ENCODE data around the gene RPL10A.
"Not testable (repeated sequence)": the region's sequence is repeated elsewhere in the genome, so short reads cannot be mapped to it uniquely, and the experiment has no call there.

The RPL10A gene

DNA sequence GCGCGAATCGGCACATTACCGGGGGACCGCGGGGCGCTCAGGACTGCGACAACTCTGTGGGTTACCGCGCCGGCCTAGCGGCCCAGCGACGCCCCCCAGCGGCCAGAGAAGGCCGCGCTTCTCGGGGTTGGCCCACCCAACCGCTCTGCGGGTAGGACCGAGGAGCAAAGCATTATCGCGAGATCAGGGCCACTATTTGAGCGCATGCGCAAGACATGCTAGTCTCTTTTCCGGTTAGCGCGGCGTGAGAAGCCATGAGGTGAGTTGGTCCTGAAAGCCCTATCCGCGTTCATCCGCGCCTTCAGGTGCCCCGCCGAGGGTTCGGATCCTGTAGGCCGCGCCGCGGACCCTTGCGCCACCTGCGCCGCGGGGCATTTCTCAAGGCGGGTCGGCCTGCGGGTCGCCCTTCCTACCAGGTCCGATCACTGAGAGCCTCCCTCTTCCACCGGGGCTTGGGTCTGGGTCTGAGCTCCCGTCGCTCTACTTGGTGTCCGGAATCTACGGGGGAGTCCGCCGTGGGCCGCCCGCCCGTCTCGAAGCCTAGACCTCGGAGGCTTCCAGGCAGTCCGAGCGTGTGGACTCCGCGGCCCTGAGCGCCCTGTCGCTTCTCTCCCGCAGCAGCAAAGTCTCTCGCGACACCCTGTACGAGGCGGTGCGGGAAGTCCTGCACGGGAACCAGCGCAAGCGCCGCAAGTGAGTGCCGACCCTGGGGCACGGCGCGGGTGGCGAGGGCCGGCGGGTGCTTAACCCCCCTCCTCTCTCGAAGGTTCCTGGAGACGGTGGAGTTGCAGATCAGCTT, at the start of gene RPL10A:
RPL10A (plus strand) TSS at position 221 of the 799 bp plus-strand sequence; CDS start at position 255, 34 bp downstream.
- peak; percentile 92 to 97 for DNase-seq

DNA sequence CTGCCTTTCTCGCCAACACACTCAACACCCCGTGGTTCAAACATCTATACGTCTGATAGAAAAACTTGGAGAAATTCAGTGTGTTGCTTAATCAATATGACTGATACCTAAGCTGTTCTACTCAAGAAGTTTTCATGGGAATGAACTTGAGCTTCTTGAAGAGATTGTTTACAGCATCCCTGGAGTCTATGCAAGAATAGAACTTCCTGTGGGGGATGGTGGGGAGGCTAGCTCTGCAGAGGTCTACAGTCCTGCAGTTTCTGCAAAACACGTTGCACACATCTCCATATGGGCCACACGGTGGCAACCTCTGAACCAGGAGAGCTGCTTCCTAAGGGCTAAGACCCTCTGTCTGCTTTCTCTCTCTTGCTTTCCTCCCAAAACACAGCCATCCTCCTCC, 48.8 kb upstream of the RPL10A start:
- DNase-seq: no peak

DNA sequence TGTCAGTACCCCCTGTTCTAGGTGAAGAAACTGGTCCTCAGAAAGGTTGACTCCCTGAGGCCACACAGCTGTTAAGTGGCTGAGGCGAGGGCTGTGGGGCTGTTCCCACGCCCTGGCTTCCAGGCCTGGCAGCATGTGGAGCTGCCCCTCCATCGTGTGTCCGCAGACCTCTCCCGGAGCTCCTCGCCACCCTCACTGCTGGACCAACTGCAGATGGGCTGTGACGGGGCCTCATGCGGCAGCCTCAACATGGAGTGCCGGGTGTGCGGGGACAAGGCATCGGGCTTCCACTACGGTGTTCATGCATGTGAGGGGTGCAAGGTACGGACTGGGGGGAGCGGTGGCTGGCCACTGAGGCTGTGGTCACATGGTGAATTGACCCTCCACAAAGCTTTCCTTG, 48.2 kb upstream of the RPL10A start:
- no peak for DNase-seq

DNA sequence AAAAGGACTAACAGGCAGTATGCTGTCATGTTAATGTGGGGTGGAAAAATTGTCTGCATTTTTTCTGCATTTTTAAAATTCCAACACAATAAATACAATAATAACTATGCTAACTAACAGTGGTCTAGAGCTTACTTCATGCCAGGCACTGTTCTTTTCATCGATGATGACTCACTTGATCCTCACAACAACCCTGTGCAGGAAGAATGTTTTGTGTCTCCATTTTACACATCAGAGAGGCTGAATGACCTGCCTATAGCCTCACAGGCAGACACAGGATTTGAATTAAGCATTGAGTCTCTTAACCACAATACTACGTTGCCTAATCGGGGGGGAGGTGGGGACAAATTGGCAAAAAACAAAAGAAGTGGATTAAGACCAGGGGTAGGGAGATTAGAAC, 42.9 kb upstream of the RPL10A start:
- DNase-seq: no peak

DNA sequence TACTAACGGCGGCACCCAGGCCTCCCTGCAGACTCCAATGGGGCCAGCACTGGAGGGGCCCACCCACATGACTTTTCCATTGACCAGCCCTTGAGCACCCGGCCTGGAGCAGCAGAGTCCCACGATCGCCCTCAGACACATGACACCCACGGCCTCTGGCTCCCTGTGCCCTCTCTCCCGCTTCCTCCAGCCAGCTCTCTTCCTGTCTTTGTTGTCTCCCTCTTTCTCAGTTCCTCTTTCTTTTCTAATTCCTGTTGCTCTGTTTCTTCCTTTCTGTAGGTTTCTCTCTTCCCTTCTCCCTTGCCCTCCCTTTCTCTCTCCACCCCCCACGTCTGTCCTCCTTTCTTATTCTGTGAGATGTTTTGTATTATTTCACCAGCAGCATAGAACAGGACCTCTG, 42.1 kb upstream of the RPL10A start:
- no peak for DNase-seq

DNA sequence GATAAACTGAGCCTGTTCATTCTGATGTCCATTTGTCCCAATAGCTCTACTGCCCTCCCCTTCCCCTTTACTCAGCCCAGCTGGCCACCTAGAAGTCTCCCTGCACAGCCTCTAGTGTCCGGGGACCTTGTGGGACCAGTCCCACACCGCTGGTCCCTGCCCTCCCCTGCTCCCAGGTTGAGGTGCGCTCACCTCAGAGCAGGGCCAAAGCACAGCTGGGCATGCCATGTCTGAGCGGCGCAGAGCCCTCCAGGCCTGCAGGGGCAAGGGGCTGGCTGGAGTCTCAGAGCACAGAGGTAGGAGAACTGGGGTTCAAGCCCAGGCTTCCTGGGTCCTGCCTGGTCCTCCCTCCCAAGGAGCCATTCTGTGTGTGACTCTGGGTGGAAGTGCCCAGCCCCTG, 40.8 kb upstream of the RPL10A start:
- DNase-seq: no peak

DNA sequence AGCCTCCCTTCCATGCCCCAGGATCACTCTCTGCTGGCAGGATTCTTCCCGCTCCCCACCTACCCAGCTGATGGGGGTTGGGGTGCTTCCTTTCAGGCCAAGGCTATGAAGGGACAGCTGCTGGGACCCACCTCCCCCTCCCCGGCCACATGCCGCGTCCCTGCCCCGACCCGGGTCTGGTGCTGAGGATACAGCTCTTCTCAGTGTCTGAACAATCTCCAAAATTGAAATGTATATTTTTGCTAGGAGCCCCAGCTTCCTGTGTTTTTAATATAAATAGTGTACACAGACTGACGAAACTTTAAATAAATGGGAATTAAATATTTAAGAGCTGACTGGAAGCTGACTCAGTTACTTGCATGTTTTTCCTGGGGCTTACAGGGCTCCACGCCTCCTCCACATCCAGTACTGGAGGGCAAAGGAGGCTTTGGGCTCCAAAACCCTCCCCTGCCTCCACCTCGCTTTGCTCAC, 40.3 kb upstream of the RPL10A start:
- DNase-seq: no peak

DNA sequence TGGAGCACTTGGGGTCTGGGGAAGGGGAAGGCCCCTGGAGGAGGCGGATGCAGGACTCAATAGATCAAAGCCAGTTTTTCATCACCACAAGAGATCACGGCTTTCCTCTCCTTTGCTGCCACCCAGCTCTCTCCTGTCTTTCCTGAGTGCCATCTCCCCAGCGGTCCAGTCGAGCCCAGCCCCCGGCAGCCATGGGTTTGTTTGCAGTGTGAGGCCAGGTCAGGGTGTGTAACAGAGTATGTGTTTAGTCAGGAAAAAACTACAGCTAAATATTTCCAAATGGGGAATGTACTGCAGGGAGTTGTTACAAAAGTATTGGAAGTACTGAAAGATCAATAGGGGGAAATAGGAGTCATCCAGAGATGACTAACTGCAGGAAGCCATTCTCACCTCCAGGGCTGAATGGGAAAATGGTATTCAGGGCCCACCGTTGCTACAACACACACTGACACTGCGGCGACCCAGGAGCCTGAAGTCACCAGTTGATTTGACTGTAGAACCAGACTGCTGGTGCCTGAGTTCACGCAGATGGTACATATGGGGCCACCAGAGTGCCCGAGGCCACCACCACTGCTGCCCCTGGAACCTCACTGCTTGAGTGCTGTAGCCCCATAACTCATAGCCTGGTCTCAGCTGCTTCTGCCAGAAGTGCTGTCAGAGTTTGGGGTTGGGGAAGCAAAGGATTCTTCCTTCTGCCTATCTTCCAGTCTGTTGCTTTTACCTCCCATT, 39.6 kb upstream of the RPL10A start:
- DNase-seq: no peak

DNA sequence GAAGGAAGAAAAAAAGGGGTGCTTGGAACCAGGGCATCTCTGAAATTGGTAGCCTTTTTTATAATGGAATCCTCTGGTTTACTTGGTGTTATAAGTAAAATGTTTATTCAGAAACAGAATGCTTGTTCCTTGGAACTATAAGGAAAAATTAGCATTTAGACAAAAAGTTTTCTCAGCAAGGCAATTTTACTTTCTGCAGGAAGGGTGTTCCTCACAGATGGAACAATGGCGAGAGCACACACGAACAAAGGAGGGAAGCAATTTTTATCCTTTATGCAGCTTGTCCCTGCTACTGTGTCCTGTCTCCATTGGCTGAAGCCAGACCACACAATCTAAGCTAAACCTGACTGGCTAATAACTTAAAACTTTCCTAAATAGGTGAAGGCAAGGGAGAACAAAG, 38.7 kb upstream of the RPL10A start:
- DNase-seq: no peak

DNA sequence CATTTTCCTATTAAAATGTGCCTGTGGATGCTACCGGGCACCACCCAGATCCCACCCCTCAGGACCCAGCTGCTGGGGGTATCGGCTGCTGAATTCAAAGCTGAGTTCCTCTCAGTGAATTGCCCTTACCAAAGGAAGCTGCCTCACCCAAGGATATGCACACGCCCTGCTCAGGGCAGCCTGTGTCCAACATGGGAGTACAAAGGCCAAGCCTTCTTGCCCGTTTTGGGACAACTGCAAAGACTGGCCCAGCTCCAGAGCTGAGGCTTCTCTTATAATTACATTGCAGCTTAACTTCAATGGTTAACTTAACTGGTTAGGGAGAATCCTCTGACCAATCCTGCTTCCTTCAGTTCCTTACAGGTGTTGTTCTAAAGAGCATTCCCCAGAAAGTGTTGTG, 35.9 kb upstream of the RPL10A start:
- no peak for DNase-seq

DNA sequence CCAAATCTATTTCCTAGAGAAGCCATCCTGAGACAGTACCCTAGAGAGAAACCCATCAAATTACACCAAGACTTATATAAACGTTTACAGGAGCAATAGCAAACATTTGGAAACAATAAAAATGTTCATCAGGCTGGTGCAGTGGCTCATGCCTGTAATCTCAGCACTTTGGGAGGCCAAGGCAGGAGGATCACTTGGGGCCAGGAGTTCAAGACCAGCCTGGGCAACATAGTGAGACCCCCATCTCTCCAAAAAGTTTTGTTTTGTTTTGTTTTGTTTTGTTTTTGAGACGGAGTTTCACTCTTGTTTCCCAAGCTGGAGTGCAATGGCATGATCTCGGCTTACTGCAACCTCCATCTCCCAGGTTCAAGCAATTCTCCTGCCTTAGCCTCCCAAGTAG, 35.5 kb upstream of the RPL10A start:
- DNase-seq: not testable (repeated sequence)

DNA sequence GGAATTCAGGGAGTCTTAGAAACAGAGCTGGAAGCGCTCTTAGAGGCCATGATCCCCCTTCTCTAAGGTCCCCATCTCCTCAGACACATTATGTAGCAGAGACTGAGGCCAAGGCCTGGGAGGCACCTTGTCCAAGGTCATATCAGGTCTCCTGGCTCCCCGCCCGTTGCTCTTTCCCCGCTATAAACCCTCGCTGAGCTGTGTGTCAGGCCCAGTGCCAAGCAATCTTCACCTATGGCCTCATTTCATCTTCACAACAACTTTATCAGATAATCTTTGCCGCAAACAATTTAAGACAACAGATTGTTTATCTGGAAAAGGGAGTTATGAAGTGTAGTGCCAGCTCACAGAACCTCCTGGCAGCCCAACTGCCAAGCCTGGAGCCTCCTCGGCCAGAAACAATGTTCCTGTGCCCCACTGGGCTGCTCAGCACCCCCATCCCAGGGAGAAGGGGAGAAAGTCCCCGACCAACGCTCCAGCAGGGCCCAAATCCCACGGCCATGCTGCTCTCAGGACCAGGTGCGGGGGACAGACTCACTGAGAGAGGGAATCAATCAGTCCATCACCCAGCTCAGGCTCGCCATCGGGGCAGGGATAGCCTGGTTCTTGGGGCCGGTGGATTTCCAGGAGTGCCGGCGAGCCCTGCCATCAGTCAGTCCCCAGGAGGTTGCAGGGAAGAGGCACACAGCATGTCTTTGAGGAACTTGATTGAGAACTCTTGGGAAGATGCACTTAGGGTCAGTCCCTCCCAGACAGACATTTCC, 32.9 kb upstream of the RPL10A start:
- DNase-seq: no peak

DNA sequence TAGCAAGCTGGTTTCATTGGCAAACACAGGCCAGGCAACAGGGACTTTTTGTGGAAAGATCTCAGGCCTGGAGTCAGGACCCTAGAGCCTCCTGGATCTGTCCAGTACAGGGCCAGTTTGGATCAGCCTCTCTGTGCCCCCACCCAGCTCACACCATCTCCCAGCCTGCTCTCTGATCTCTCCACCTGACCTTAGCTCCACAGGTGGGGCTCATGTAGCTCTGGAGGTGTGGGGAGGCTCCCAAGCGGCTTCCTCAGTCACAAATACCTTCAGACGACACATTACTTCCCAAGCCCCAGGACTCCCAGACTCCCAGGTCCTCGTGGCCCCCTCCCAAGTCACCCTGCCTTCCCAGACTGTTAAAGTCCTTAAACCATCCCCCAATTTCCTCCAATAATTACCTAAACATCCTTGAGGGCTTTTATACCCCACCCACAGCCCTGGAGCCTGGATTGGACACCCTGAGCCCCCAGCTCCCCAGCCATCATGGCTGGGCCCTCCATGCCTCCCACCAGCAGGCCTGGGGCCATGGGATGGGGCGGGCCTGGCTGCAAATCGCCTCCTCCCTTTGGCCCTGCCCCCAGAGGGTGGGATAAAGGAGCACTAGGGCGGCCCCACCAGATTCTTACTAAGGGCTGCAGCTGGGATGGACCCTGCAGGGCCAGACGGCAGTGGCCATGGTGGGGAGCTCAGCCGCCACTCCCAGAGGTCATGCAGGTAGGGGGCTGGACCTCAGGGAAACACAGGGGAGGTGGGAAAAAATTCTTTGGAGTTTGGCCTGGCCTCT, 31.9 kb upstream of the RPL10A start:
- no peak for DNase-seq

DNA sequence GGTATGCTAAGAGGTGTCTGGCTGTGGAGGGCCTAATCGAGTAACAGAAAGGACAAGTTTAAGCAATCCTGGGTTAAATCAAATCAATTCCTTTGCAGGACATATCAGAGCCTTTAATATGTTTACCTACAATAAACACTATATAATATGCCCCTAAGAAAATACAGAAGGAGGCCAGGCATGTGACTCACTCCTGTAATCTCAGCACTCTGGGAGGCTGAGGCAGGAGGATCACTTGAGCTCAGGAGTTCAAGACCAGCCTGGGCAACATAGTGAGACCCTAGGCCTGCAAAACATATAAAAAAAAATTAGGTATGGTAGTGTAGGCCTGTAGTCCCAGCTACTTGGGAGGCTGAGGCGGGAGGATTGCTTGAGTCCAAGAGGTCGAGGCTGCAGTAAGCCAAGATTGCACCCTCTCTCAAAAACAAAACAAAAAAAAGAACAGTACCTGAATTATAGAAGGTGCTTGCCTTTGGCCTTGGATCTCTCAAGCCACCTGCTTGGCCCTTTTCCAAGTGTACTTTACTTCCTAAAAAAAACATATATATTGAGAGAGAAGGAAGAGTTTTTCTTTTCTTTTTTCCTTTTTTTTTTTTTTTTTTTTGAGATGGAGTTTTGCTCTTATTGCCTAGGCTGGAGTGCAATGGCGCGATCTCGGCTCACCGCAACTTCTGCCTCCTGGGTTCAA, 29.7 kb upstream of the RPL10A start:
- not testable (repeated sequence) for DNase-seq

DNA sequence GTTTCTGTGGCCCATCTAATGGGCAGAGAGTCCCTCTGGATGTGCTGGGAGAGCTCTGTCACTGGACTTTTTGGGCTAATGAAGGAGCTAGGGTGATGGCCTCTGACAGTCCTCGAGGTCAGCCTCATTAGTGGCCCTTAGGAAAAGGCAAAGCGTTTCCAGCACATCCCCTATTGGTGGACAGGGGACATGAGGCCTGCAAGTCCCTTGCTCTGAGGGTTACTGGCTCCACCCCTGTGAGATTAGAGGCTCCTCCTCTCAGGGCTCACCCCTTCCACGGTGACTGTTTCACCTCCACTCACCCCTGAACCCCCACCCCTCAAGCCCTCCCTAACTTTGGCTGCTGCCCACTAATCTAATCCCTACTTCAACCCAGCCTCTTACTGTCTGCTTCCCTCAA, 28.9 kb upstream of the RPL10A start:
- no peak for DNase-seq

DNA sequence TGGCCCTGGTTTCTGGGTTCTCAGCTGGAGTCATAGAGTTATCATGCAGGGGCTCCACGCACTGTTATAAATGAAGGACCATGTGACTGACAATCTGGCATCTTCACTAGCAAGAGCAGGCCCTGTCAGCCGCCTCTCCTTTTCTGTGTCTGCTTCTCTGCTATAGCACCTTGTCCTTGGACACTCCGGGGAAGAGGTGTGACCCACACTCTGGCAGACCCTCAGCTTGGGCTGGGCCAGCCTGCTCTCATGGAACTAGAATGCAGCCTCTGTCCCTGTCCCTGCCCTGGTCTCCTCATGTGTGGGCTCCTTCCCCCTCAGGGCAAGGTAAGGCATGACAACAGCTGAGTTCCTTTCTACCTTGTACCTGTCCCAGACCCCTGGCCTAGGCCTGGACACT, 27.0 kb upstream of the RPL10A start:
- DNase-seq: no peak

DNA sequence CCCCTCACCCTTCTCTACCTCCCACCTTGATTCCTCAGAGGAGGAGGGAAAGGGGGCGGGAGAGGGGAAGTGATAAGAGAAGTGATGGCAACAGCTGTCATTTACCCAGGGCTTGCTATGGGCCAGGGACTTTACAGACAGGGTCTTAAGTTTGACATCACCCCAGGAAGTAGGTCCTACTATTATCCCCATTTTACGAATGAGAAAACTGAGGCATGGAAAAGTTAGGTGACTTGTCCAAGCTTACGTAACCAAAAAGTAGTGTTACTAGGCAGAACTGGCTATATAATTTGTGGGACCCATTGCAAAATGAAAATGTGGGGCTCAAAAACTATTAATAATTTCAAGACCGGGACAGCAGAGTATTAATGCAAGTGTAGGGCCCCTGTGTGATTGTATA, 26.6 kb upstream of the RPL10A start:
- no peak for DNase-seq

DNA sequence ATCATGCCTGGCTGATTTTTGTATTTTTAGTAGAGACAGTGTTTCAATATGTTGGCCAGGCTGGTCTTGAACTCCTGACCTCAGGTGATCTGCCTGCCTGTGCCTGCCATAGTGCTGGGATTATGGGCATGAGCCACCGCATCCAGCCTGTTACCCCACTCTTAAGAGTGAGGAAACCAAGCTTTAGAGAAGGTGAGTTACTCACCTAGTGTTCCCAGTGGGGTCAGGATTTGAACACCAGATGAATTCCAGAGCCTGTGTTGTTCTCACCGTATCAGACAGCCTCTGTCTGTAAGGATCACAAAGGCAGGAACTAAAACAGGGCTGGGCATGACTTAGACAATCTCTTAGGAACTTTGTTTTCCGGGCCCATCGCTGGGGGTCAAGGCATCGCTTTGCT, 25.5 kb upstream of the RPL10A start:
- no peak for DNase-seq

DNA sequence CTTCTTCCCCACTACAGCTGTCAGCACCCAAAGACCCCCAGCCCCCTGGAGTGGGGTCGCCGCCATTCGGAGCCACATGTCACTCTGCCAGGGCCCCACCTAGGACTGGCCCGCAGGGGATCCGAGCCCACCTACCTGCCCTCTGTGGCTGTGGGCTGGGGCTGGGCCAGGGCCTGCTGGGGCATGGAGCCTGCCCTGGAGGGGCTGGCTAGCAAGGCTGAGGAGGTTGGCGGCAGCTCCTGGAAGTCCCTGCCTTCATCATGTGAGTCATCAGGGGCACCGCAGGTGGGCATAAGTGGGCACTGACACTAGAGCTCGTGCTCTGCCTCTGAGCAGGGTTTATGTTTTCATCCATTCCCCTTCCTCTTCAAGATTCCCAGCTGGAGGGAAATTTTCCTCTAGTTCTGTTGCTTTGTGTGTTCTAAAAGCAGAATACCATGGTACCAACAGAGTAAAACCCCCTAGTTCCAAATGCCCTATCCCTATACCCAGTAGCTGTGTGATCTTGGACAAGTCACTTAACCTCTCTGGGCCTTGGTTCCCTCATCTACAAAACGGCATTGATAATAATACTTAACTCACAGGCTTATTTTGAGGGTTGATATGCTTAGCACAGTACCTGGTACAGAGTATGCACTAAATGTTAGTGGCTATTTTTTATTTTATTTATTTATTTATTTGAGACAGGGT, 24.7 kb upstream of the RPL10A start:
- DNase-seq: no peak

DNA sequence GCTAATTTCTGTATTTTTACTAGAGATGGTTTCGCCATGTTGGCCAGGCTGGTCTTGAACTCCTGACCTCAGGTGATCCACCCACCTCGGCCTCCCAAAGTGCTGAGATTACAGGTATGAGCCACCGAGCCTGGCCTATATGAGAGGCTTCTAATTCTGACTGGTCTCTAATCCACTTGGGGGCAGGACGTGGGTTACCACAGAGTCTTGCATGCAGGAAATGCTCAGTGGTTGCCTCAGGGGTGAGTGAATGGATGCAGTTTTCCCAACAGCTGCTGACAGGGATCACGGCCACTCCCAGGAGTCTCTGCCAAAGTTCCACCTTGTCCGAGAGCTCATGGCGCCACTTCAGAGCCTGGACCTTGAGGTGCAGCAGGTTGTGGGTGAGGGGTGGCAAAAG, 22.5 kb upstream of the RPL10A start:
- DNase-seq: no peak

DNA sequence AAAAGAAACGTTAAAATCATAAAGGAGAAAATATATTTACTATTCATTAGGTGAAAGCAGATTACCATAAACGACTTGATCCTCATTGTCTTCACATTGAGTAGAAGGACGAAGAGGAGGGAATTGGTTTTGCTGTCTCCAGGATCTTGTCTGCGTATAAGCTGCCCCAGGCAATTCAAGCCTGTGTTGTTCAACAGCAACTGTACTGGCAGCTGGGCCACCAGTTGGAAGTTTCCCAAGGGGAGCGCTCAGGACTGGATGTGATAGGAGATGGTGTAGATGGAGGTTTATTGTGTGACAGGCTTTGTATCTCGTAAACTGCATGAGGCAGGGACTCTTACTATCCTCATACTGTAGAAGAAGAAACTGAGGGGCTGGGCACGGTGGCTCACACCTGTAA, 20.0 kb upstream of the RPL10A start:
- no peak for DNase-seq
